HL-60 (cell line): ENCODE measurements around the gene CLCF1.
"Not testable (repeated sequence)": the region's sequence is repeated elsewhere in the genome, so short reads cannot be mapped to it uniquely, and the experiment has no call there.

Experiments
- DNase-seq, 2 experiments: peaks; one replicate each; pipeline ENCODE4 v3.0.0-alpha.2; 2010 to 2020; ENCODE audit warnings: low read depth in 1 of 2, low spot score in 1 of 2
- H3K27ac ChIP-seq: fragments of 250-450 bp; sonication (Bioruptor Pico); replicated peaks from 2 replicates; pipeline ENCODE4 v1.5.1; 2020; ENCODE audit warnings: mild to moderate bottlenecking, moderate library complexity
- H3K27me3 ChIP-seq: fragments of 250-450 bp; sonication (Bioruptor Pico); 2 replicates; pipeline ENCODE4 v1.5.1; 2021; ENCODE audit warnings: mild to moderate bottlenecking, moderate library complexity; ENCODE audit not compliant: insufficient read depth, poor library complexity, severe bottlenecking
- H3K4me3 ChIP-seq: replicated peaks from 2 replicates; pipeline ENCODE4 v1.5.1; 2011; ENCODE audit warnings: mild to moderate bottlenecking, control low read depth, low read length; ENCODE audit not compliant: insufficient read depth
- GABPA ChIP-seq: IDR thresholded peaks from 2 replicates; pipeline ENCODE4 v1.6.1; 2012; ENCODE audit warnings: low read depth
- POLR2AphosphoS5 ChIP-seq: IDR thresholded peaks from 2 replicates; pipeline ENCODE4 v1.6.1; 2012; ENCODE audit warnings: low read depth
- REST ChIP-seq: IDR thresholded peaks from 2 replicates; pipeline ENCODE4 v1.6.1; 2012; ENCODE audit warnings: low read depth; ENCODE audit not compliant: insufficient replicate concordance
- SPI1 ChIP-seq: IDR thresholded peaks from 2 replicates; pipeline ENCODE4 v1.6.1; 2012; ENCODE audit warnings: low read depth, mild to moderate bottlenecking, borderline replicate concordance
- TF ChIP-seq, protein P1 (sequence below): IDR thresholded peaks from one replicate; pipeline ENCODE4 v1.5.1; 2011; ENCODE audit warnings: low read length, control low read depth, inconsistent platforms; ENCODE audit not compliant: insufficient read depth

The CLCF1 gene

DNA sequence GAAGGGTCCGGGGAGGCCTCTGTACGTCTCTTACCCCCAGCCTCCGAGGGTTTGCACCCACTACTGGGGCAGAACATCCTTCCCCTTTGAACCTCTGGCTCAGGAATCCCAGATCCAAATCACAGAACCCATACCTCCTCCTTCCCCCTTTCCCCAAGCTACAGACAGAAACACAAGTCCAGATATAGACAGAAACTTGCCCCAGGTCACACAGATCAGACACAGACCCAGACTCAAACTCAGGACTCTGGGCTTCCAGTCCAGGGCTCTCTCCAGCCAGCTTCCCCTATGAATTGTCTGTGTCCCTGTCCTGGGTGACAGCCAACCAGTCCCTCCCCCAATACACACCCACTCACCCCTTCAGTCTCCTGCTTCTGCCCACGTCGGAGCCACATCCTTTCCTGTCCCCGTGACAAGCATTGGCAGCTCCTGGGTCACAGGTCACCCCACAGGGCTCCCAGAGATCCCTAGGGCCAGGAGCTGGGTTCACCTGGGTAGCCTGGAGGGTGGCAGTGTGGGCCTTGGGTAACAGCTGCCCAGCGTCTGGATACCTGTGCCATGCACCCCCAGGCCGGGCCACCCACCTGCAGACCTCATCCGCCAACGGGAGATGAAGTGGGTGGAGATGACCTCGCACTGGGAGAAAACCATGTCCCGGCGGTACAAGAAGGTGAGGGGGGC is 31.3 kb upstream of the CLCF1 start:
- Histone ChIP-seq H3K4me3 (peak overlapping the region; percentile 58), H3K27ac (peak overlapping the region; percentile 94), H3K27me3 (no peaks in the 10 kb centered on the region)
- TF ChIP-seq SPI1 (no peak), GABPA (no peak), REST (no peak), POLR2AphosphoS5 (no peak)
- TF ChIP-seq, protein P1, sequence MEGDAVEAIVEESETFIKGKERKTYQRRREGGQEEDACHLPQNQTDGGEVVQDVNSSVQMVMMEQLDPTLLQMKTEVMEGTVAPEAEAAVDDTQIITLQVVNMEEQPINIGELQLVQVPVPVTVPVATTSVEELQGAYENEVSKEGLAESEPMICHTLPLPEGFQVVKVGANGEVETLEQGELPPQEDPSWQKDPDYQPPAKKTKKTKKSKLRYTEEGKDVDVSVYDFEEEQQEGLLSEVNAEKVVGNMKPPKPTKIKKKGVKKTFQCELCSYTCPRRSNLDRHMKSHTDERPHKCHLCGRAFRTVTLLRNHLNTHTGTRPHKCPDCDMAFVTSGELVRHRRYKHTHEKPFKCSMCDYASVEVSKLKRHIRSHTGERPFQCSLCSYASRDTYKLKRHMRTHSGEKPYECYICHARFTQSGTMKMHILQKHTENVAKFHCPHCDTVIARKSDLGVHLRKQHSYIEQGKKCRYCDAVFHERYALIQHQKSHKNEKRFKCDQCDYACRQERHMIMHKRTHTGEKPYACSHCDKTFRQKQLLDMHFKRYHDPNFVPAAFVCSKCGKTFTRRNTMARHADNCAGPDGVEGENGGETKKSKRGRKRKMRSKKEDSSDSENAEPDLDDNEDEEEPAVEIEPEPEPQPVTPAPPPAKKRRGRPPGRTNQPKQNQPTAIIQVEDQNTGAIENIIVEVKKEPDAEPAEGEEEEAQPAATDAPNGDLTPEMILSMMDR, result no peak
- peak; percentile 57 to 64 for DNase-seq

GRCh38 chr11:67403085-67403484 is 29.7 kb upstream of the CLCF1 start:
- not testable (repeated sequence) for H3K27me3 ChIP-seq, H3K4me3 ChIP-seq, DNase-seq
- H3K27ac ChIP-seq, result peak overlapping the region; percentile 94

GRCh38 chr11:67402192-67402839 is 28.9 kb upstream of the CLCF1 start:
- H3K27me3 ChIP-seq, DNase-seq, H3K4me3 ChIP-seq: not testable (repeated sequence)
- peak overlapping the region; percentile 94 for H3K27ac ChIP-seq

GRCh38 chr11:67401495-67402191 is 28.2 kb upstream of the CLCF1 start, which contains the start of gene PPP1CA:
PPP1CA (minus strand) TSS chr11:67401858; CDS start chr11:67401782, 76 bp downstream.
- Histone ChIP-seq H3K27me3 (no peaks in the 10 kb centered on the region), H3K27ac (peak within 1 kb of the TSS; percentile 94), H3K4me3 (peak within 1 kb of the TSS; percentile 75)
- TF ChIP-seq REST (peak; percentile 18), SPI1 (no peak), POLR2AphosphoS5 (peak; percentile 73), GABPA (peak; percentile 57)
- TF ChIP-seq, protein P1, result no peak
- DNase-seq, result peak; percentile 88 to 89
